Progenitor cell of endocrine pancreas (in vitro differentiated cells): ENCODE data around the gene FOXO1. TPM values are rescaled to one million over a fixed set of nuclear protein-coding genes. Genes with fewer than 3 reads are reported as not detected.

Source experiments
- DNase-seq: peaks from one replicate; pipeline ENCODE4 v3.0.0; 2021; ENCODE audit warnings: low spot score; ENCODE audit not compliant: unreplicated experiment
- H3K27ac Mint-ChIP-seq: 2 replicates; pipeline ENCODE4 v1.8.0; 2021; ENCODE audit warnings: mild to moderate bottlenecking, moderate library complexity, mixed read lengths
- H3K27me3 Mint-ChIP-seq: 2 replicates; pipeline ENCODE4 v1.8.0; 2021; ENCODE audit warnings: mixed read lengths
- H3K36me3 Mint-ChIP-seq: 2 replicates; pipeline ENCODE4 v1.8.0; 2022; ENCODE audit warnings: mixed read lengths; ENCODE audit not compliant: insufficient read depth
- H3K4me1 Mint-ChIP-seq: 2 replicates; pipeline ENCODE4 v1.8.0; 2021; ENCODE audit warnings: low read depth, mixed read lengths
- H3K4me3 Mint-ChIP-seq: 2 replicates; pipeline ENCODE4 v1.8.0; 2021; ENCODE audit warnings: low read depth, mild to moderate bottlenecking, moderate library complexity, mixed read lengths
- H3K9me3 Mint-ChIP-seq: 2 replicates; pipeline ENCODE4 v1.8.0; 2021; ENCODE audit warnings: low read depth, mixed read lengths
- total RNA-seq: library from RNA; stranded (reverse); gene quantifications from 2 replicates; pipeline ENCODE4 v1.2.1, GENCODE V29; 2021
- TF ChIP-seq, protein P1 (sequence below): fragments of 200-600 bp; sonication (generic); IDR thresholded peaks from one replicate; pipeline ENCODE4 v1.5.0; 2021; ENCODE audit warnings: antibody characterized with exemption, mild to moderate bottlenecking; ENCODE audit not compliant: unreplicated experiment

FOXO1 gene
- total RNA-seq, 1 donor from 2014 or later: 15.7 TPM

DNA sequence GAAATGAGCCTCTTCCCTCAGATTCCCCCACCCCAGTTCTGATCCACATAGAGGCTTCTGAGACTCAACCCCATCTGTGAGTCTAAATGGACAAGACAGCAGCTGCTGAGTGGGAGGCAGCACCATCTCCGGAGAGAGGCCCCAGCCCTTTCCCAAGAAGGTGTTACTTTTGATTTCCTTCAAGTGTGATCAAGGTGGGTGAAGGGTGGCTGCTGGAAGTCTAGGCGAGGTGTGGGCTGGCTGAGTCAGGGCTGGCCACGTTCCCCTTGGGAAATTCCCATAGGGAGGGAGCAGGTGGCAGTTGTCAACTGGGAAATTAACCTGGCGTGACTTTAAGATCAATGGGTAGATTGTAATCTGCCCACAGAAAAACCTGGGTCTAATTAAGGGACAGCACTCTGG lies 148.0 kb downstream of the FOXO1 start:
- Mint-ChIP-seq H3K36me3 (no peaks in the 10 kb centered on the region), H3K27me3 (no peaks in the 10 kb centered on the region), H3K4me3 (no peak overlapping the region), H3K4me1 (peaks cover 12% of the 10 kb centered on the region), H3K27ac (no peak overlapping the region), H3K9me3 (no peaks in the 10 kb centered on the region)
- TF ChIP-seq, protein P1, sequence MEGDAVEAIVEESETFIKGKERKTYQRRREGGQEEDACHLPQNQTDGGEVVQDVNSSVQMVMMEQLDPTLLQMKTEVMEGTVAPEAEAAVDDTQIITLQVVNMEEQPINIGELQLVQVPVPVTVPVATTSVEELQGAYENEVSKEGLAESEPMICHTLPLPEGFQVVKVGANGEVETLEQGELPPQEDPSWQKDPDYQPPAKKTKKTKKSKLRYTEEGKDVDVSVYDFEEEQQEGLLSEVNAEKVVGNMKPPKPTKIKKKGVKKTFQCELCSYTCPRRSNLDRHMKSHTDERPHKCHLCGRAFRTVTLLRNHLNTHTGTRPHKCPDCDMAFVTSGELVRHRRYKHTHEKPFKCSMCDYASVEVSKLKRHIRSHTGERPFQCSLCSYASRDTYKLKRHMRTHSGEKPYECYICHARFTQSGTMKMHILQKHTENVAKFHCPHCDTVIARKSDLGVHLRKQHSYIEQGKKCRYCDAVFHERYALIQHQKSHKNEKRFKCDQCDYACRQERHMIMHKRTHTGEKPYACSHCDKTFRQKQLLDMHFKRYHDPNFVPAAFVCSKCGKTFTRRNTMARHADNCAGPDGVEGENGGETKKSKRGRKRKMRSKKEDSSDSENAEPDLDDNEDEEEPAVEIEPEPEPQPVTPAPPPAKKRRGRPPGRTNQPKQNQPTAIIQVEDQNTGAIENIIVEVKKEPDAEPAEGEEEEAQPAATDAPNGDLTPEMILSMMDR: no peak
- DNase-seq: no peak

DNA sequence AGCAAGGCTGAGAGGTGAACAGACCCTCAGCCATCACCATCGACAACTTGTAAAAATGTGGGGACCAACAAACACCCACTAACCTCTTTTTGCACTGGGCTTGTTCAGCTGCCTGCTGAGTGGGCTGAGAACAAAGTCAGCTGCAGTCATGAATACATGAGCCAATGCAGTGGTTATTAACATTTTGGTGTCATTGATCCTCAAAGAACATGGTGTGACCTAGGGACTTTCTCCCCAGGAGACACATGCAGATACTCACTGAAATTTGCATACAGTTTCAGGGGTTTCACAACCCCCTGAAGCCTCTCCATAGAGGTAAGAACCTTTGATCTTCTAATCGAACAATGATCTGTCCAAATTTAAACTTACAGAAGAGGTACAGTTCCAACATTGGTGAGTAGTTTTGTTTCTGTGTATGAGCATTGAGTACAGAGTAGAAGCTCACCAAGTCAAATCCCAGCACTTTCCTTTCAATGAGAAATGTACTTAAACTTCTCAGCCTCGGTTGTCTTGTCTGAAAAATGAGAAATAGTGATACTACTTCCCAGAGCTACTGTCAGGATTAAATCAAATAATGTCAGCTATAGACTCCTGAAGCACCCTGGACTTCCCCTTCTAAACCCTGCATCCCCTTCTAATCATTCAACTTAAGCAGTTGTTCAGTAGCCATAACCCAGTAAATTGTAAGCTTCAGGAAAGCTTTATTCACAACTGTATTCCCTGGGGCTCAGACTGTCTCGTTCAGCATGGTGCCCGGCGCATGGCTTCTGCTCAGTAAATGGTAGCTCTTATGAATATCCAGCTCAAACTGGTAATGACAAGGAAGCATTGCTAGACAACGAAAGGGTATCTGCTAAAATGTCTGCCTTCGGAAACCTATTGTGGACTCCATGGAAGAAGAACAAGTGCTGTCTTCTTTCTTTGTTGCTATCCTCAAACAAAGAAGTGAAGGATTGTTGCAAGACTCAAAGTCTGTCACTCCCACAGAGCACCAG lies 148.7 kb downstream of the FOXO1 start:
- Mint-ChIP-seq H3K27ac (no peak overlapping the region), H3K27me3 (no peaks in the 10 kb centered on the region), H3K4me1 (peaks cover 12% of the 10 kb centered on the region), H3K4me3 (no peak overlapping the region), H3K9me3 (no peaks in the 10 kb centered on the region), H3K36me3 (no peaks in the 10 kb centered on the region)
- no peak for DNase-seq
- TF ChIP-seq, protein P1: no peak

DNA sequence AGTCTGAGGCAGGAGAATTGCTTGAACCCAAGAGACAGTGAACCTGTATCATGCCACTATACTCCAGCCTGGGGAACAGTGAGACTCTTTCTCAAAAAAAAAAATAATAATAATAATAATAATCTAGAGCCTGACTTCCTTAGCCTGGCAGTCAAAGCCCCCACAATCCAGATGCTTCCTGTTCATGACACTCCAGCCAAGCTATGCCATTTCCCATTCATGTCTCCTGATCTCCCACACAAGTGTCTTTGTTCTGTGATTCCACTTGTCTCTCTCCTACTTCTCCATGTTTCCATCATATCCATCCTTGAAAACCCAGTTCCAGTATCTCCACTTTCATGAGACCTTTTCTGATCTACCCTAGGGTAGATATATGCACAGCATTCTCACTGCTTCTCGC lies 150.7 kb downstream of the FOXO1 start:
- H3K4me3 Mint-ChIP-seq: no peak overlapping the region
- H3K9me3 Mint-ChIP-seq: peaks cover 3% of the 10 kb centered on the region
- no peak overlapping the region for H3K27ac Mint-ChIP-seq

DNA sequence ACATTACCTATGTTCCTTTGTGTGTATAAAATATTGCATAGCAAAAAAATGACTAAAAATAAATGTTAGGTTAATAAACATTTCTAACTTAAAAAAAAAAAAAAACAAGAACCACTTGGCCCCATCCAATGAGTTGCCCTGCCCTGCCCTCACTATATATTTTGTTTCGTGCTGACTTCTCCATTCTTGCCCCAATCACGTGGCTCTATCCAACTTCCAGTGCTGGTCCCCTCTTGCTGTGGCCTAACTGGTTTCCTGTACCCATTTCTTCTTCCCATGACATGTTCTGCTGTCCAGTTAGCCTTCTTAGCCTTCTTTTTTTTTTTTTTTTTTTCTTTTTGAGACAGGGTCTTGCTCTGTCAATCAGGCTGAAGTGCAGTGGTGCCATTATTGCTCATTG lies 151.6 kb downstream of the FOXO1 start:
- no peak overlapping the region for H3K27ac Mint-ChIP-seq
- TF ChIP-seq, protein P1: no peak
- no peaks in the 10 kb centered on the region for H3K36me3 Mint-ChIP-seq
- no peak for DNase-seq
- H3K9me3 Mint-ChIP-seq: peaks cover 3% of the 10 kb centered on the region
- H3K4me1 Mint-ChIP-seq: peaks cover 11% of the 10 kb centered on the region
- no peaks in the 10 kb centered on the region for H3K27me3 Mint-ChIP-seq
- H3K4me3 Mint-ChIP-seq: no peak overlapping the region

More for the DNA sequence above, 150.7 kb downstream of the FOXO1 start:
- peaks cover 12% of the 10 kb centered on the region for H3K4me1 Mint-ChIP-seq
- no peak for DNase-seq
- H3K27me3 Mint-ChIP-seq: no peaks in the 10 kb centered on the region
- H3K36me3 Mint-ChIP-seq: no peaks in the 10 kb centered on the region
- TF ChIP-seq, protein P1: no peak

DNA sequence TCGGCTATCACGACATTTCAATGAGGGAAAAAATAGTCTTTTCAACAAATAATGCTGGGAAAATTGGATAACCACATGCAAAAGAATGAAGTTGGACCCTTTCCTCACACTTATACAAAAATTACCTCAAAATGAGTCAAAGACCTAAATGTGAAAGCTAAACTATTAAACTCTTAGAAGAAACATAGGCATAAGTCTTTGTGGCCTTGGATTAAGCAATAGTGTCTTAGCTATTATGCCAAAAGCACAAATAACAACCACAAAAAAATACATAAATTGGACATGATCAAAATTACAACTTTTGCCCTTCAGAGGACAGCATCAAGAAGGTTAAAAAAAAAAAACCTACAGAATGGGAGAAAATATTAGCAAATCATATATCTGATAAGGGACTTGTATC lies 156.6 kb downstream of the FOXO1 start:
- Mint-ChIP-seq H3K36me3 (no peaks in the 10 kb centered on the region), H3K4me3 (no peak overlapping the region), H3K4me1 (no peaks in the 10 kb centered on the region), H3K27me3 (no peaks in the 10 kb centered on the region), H3K9me3 (peaks cover 3% of the 10 kb centered on the region), H3K27ac (no peak overlapping the region)
- DNase-seq: no peak
- TF ChIP-seq, protein P1: no peak
